A549 (cell line): ENCODE measurements around the gene NDRG2. TPM values are rescaled to one million over a fixed set of nuclear protein-coding genes. Genes with fewer than 3 reads are reported as not detected.

Experiments
- ATAC-seq, 2 experiments: fragments of 200-7000 bp in 1 of 2; fragments of >200 bp in 1 of 2; cut with Nextera tagmentation in 1 of 2; cut with Tn5 transposase in 1 of 2; 3 replicates each; pipeline versions ENCODE4 v1.8.0 to v1.9.1; 2018 to 2020; ENCODE audit warnings: mild to moderate bottlenecking in 1 of 2, moderate library complexity in 1 of 2
- CTCF ChIA-PET: fragments of 300-600 bp; sonication (Branson Sonifier 250); formaldehyde crosslinking; extraction: SDS; loops from one replicate; lab custom pipeline; 2021; ENCODE audit warnings: antibody characterized with exemption, inconsistent platforms; lab: Yijun Ruan, JAX
- POLR2A ChIA-PET: fragments of 350-600 bp; formaldehyde crosslinking; extraction: SDS; loops from one replicate; lab custom pipeline; 2021; ENCODE audit warnings: antibody characterized with exemption, inconsistent platforms; lab: Yijun Ruan, JAX
- DNase-seq, 2 experiments: peaks; one replicate each; pipeline versions ENCODE4 v3.0.0 to v3.0.0-alpha.2; 2011 to 2016; ENCODE audit warnings: low read depth in 1 of 2, low spot score in 1 of 2
- FAIRE-seq: peaks from 2 replicates; lab custom pipeline; 2011; peaks lifted over from hg19 to GRCh38; lab: Jason Lieb, UNC
- H3K27ac ChIP-seq, 2 experiments: fragments of >200 bp; sonication (Bioruptor Twin); formaldehyde crosslinking; 3 replicates each; pipeline ENCODE4 v1.5.1; 2016 to 2017
- H3K4me1 ChIP-seq: fragments of >200 bp; sonication (Bioruptor Twin); formaldehyde crosslinking; 3 replicates; pipeline ENCODE4 v1.6.1; 2016
- H3K4me2 ChIP-seq: fragments of >200 bp; sonication (Bioruptor Twin); formaldehyde crosslinking; 3 replicates; pipeline ENCODE4 v1.6.1; 2016
- H3K4me3 ChIP-seq: fragments of >200 bp; sonication (Bioruptor Twin); formaldehyde crosslinking; 3 replicates; pipeline ENCODE4 v1.5.1; 2016
- H3K9me3 ChIP-seq: fragments of >200 bp; sonication (Bioruptor Twin); formaldehyde crosslinking; 3 replicates; pipeline ENCODE4 v1.6.1; 2016
- BHLHE40 ChIP-seq: IDR thresholded peaks from 2 replicates; pipeline ENCODE4 v1.6.1; 2012; ENCODE audit warnings: low read depth, low read length, inconsistent platforms
- CBX2 ChIP-seq: fragments of 200-600 bp; sonication (generic); IDR thresholded peaks from 2 replicates; pipeline ENCODE4 v1.6.1; 2016; ENCODE audit warnings: low read depth, mild to moderate bottlenecking, borderline replicate concordance
- CBX8 ChIP-seq: fragments of 200-600 bp; sonication (generic); IDR thresholded peaks from 2 replicates; pipeline ENCODE4 v1.6.1; 2016
- CHD4 ChIP-seq: fragments of 200-600 bp; sonication (generic); IDR thresholded peaks from 2 replicates; pipeline ENCODE4 v1.6.1; 2016; ENCODE audit warnings: antibody characterized with exemption, mild to moderate bottlenecking, borderline replicate concordance
- E2F6 ChIP-seq: IDR thresholded peaks from 2 replicates; pipeline ENCODE4 v1.6.1; 2012; ENCODE audit warnings: low read depth, borderline replicate concordance
- EHF ChIP-seq: fragments of 250-450 bp; sonication (Bioruptor Pico); IDR thresholded peaks from 2 replicates; pipeline ENCODE4 v1.5.0; 2020; ENCODE audit warnings: mild to moderate bottlenecking
- EP300 ChIP-seq, 2 experiments: fragments of >200 bp; sonication (Bioruptor Twin); formaldehyde crosslinking; IDR thresholded peaks; 2 replicates in 1 of 2; 3 replicates in 1 of 2; pipeline ENCODE4 v1.6.1; 2016 to 2017
- FOSB ChIP-seq: fragments of 250-450 bp; sonication (Bioruptor Pico); IDR thresholded peaks from 2 replicates; pipeline ENCODE4 v1.5.0; 2020; ENCODE audit warnings: mild to moderate bottlenecking, moderate library complexity
- FOSL2 ChIP-seq, 2 experiments: fragments of 450-650 bp in 1 of 2; fragments of >200 bp in 1 of 2; sonication (Bioruptor Twin) in 1 of 2; formaldehyde crosslinking; IDR thresholded peaks; 2 replicates each; pipeline versions ENCODE4 v1.5.0 to v1.6.1; 2016 to 2020; ENCODE audit warnings: mild to moderate bottlenecking in 1 of 2, moderate library complexity in 1 of 2
- GATA3 ChIP-seq: IDR thresholded peaks from 2 replicates; pipeline ENCODE4 v1.6.1; 2012; ENCODE audit warnings: borderline replicate concordance
- JUN ChIP-seq, 2 experiments: fragments of >200 bp; sonication (Bioruptor Twin); formaldehyde crosslinking; IDR thresholded peaks; 2 replicates in 1 of 2; 3 replicates in 1 of 2; pipeline ENCODE4 v1.6.1; 2016 to 2017
- KDM5A ChIP-seq: fragments of 200-600 bp; sonication (generic); IDR thresholded peaks from 2 replicates; pipeline ENCODE4 v1.6.1; 2016; ENCODE audit warnings: antibody characterized with exemption, mild to moderate bottlenecking
- MAFK ChIP-seq: fragments of 450-650 bp; IDR thresholded peaks from 2 replicates; pipeline ENCODE4 v1.6.1; 2014; ENCODE audit not compliant: partially characterized antibody
- MAZ ChIP-seq: fragments of 150-350 bp; IDR thresholded peaks from 2 replicates; pipeline ENCODE4 v1.6.1; 2014; ENCODE audit warnings: antibody characterized with exemption, low read depth, low read length, borderline replicate concordance
- NFE2L2 ChIP-seq: fragments of 150-350 bp; conservative IDR thresholded peaks from 2 replicates; pipeline ENCODE4 v1.6.1; 2014; ENCODE audit warnings: low read length
- NR3C1 ChIP-seq: fragments of >200 bp; sonication (Bioruptor Twin); formaldehyde crosslinking; IDR thresholded peaks from 3 replicates; pipeline ENCODE4 v1.6.1; 2017
- PBX3 ChIP-seq: IDR thresholded peaks from 2 replicates; pipeline ENCODE4 v1.6.1; 2012
- PHF8 ChIP-seq: fragments of 200-600 bp; sonication (generic); IDR thresholded peaks from 2 replicates; pipeline ENCODE4 v1.6.1; 2016; ENCODE audit warnings: low read depth, mild to moderate bottlenecking, antibody characterized with exemption, moderate library complexity, borderline replicate concordance
- RAD21 ChIP-seq, 2 experiments: fragments of >200 bp in 1 of 2; sonication (Bioruptor Twin) in 1 of 2; formaldehyde crosslinking in 1 of 2; IDR thresholded peaks in 1 of 2; conservative IDR thresholded peaks in 1 of 2; 2 replicates in 1 of 2; 3 replicates in 1 of 2; pipeline ENCODE4 v1.6.1; 2012 to 2018; ENCODE audit warnings: inconsistent platforms in 1 of 2
- RARB ChIP-seq: fragments of 250-450 bp; sonication (Bioruptor Pico); IDR thresholded peaks from 2 replicates; pipeline ENCODE4 v1.8.0; 2021; ENCODE audit warnings: mild to moderate bottlenecking, moderate library complexity
- RFX5 ChIP-seq: fragments of 450-650 bp; IDR thresholded peaks from 2 replicates; pipeline ENCODE4 v1.7.1; 2014; ENCODE audit warnings: antibody characterized with exemption, mild to moderate bottlenecking, moderate library complexity
- RNF2 ChIP-seq: fragments of 200-600 bp; sonication (generic); IDR thresholded peaks from 2 replicates; pipeline ENCODE4 v1.6.1; 2016; ENCODE audit warnings: low read depth, mild to moderate bottlenecking, antibody characterized with exemption, moderate library complexity, borderline replicate concordance
- TFCP2L1 ChIP-seq: fragments of 250-450 bp; sonication (Bioruptor Pico); IDR thresholded peaks from 2 replicates; pipeline ENCODE4 v1.5.0; 2021; ENCODE audit warnings: mild to moderate bottlenecking
- USF2 ChIP-seq: fragments of 450-650 bp; IDR thresholded peaks from 2 replicates; pipeline ENCODE4 v1.6.1; 2014; ENCODE audit warnings: antibody characterized with exemption
- ZFP36 ChIP-seq: fragments of 450-650 bp; IDR thresholded peaks from 2 replicates; pipeline ENCODE4 v1.6.1; 2014; ENCODE audit warnings: borderline replicate concordance; ENCODE audit not compliant: partially characterized antibody
- ZNF302 ChIP-seq: fragments of 250-450 bp; sonication (Bioruptor Pico); IDR thresholded peaks from 2 replicates; pipeline ENCODE4 v1.9.0; 2021; ENCODE audit warnings: inconsistent platforms, mild to moderate bottlenecking, moderate library complexity
- WGBS: methylation state at CpG from one replicate; pipeline ENCODE4 v1.1.6; 2017; ENCODE audit errors: missing lambda C conversion rate; 5-methylcytosine and 5-hydroxymethylcytosine counted together
- polyA plus RNA-seq, 4 experiments: library from polyadenylated mRNA; depleted of rRNA in 3 of 4; stranded (reverse); fragments of >200 nt; fragmentation: RNase III in 1 of 4; extraction: RNeasy Plus Mini Kit Qiagen cat#74134 plus additional on column Dnase treatment in 1 of 4; gene quantifications; 2 replicates in 3 of 4; 3 replicates in 1 of 4; pipeline ENCODE4 v1.2.3, GENCODE V29; 2011 to 2017
- TF ChIP-seq, protein P1 (sequence below): fragments of 150-350 bp; IDR thresholded peaks from 2 replicates; pipeline ENCODE4 v1.6.1; 2014; ENCODE audit warnings: low read depth, mild to moderate bottlenecking, low read length
- TF ChIP-seq, protein P2 (sequence below): fragments of 250-450 bp; sonication (Bioruptor Pico); IDR thresholded peaks from 2 replicates; pipeline ENCODE4 v1.5.0; 2020; ENCODE audit warnings: low read depth, mild to moderate bottlenecking, moderate library complexity

NDRG2 gene
- polyA plus RNA-seq, 2 of the 4 experiments (the other 2 are of a cell fraction), result 4.7 to 6.8 TPM

DNA sequence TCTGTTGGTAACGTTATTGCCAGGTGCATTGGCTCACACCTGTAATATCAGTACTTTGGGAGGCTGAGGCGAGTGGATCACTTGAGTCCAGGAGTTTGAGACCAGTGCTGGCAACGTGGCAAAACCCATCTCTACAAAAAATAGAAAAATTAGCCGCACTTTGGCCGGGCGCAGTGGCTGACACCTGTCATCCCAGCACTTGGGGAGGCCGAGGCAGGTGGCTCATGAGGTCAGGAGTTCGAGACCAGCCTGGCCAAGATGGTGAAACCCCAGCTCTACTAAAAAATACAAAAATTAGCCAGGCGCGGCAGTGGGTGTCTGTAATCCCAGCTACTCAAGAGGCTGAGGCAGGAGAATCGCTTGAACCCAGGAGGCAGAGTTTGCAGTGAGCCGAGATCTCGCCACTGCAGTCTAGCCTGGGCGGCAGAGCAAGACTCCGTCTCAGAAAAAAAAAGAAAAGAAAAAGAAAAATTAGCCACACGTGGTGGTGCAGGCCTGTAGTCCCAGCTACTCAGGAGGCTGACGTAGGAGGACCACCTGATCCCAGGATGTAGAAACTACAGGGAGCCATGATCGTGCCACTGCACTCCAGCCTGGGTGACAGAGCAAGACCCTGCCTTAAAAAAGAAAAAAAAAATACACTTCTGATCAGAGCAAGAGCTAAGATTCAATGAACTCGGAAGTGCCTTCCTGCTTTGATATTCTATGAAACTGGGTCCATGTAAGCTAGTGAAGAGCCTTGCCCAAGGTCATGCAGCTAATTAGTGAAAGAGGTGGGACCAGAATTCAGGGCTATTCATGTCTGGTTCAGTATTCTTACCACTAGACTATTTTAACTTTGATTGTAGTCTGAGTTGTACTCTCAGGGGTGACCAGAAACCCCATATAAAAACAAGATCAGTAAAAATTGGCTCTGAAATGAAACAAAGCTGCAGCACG lies 28.6 kb upstream of the NDRG2 start:
- no peak overlapping the region for H3K4me2 ChIP-seq
- H3K9me3 ChIP-seq, result no peaks in the 10 kb centered on the region
- H3K4me1 ChIP-seq, result peaks cover 20% of the 10 kb centered on the region
- ChIA-PET CTCF (interaction anchor here (0.6 to 3.7 kb wide), 6 partner anchors 14 to 71 kb away, joined by 3 to 19 read pairs (median 3); no protein-coding TSS in a partner anchor), POLR2A (no interaction called here)
- ATAC-seq (no peak), FAIRE-seq (no peak), DNase-seq (no peak)
- WGBS, result 81% methylated on average over 20 of the region's 20 CpGs
- TF ChIP-seq FOSB (CRISPR knock-in tag) (no peak), CBX8 (no peak), FOSL2 (IDR thresholded peaks at IDR 0.05) (no peak), FOSL2 (CRISPR knock-in tag; IDR thresholded peaks at IDR 0.05) (no peak), KDM5A (no peak), RNF2 (no peak), PHF8 (no peak), BHLHE40 (no peak), RFX5 (no peak), MAZ (no peak), GATA3 (no peak), RARB (CRISPR knock-in tag) (no peak), E2F6 (no peak)
- TF ChIP-seq, protein P1, sequence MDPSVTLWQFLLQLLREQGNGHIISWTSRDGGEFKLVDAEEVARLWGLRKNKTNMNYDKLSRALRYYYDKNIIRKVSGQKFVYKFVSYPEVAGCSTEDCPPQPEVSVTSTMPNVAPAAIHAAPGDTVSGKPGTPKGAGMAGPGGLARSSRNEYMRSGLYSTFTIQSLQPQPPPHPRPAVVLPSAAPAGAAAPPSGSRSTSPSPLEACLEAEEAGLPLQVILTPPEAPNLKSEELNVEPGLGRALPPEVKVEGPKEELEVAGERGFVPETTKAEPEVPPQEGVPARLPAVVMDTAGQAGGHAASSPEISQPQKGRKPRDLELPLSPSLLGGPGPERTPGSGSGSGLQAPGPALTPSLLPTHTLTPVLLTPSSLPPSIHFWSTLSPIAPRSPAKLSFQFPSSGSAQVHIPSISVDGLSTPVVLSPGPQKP, result no peak
- no peak overlapping the region for H3K4me3 ChIP-seq
- H3K27ac ChIP-seq, result no peak overlapping the region

DNA sequence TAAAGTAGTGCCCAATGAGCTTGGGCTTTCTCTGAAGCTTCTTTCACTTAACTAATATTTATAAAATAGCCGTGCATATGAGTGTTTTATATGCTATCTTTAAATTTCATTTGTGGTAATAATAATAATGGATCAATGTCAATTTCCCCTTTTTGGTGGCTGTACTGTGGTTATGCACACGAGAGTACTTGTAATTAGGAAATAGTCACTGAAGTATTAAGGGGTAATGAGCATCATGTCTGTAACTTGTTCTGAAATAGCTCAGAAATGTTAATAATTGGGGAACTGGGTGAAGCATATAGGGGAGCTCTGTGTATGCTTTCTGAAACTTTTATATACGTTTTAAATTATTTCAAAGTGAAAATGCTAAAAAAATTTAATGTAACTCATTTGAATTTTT lies 25.7 kb upstream of the NDRG2 start:
- TF ChIP-seq JUN (IDR thresholded peaks at IDR 0.05) (no peak), USF2 (no peak), FOSB (CRISPR knock-in tag) (no peak), PBX3 (no peak), CHD4 (no peak), TFCP2L1 (CRISPR knock-in tag) (no peak), E2F6 (no peak), EHF (CRISPR knock-in tag) (no peak), EP300 (IDR thresholded peaks at IDR 0.05) (no peak), ZFP36 (no peak), RAD21 (conservative IDR thresholded peaks at IDR 0.05 in 1 of 2, IDR thresholded peaks at IDR 0.05 in 1 of 2) (no peak), ZNF302 (CRISPR knock-in tag) (no peak), MAFK (no peak), NFE2L2 (no peak), NR3C1 (no peak), CBX2 (no peak)
- TF ChIP-seq, protein P2, sequence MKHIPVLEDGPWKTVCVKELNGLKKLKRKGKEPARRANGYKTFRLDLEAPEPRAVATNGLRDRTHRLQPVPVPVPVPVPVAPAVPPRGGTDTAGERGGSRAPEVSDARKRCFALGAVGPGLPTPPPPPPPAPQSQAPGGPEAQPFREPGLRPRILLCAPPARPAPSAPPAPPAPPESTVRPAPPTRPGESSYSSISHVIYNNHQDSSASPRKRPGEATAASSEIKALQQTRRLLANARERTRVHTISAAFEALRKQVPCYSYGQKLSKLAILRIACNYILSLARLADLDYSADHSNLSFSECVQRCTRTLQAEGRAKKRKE (CRISPR knock-in tag), result no peak
- H3K9me3 ChIP-seq, result no peaks in the 10 kb centered on the region
- no peak for ATAC-seq
- CTCF ChIA-PET, result interaction anchor here (1.0 to 6.8 kb wide), 10 partner anchors 9 to 195 kb away, joined by 3 to 44 read pairs (median 4); partner anchors contain the start of gene SLC39A2
- FAIRE-seq, result no peak
- no peak overlapping the region for H3K27ac ChIP-seq
- no peak overlapping the region for H3K4me2 ChIP-seq
- WGBS, result 41% methylated on average over 3 of the region's 3 CpGs
- DNase-seq, result no peak
- POLR2A ChIA-PET, result no interaction called here
- H3K4me3 ChIP-seq, result no peak overlapping the region
- H3K4me1 ChIP-seq, result peaks cover 14% of the 10 kb centered on the region
